HG03439 (cell line): ENCODE results near the gene IL19.
"Not testable (repeated sequence)": the region's sequence is repeated elsewhere in the genome, so short reads cannot be mapped to it uniquely, and the experiment has no call there.

Experiments
- ATAC-seq: cut with Tn5 transposase; IDR thresholded peaks from one replicate; pipeline ENCODE4 v1.9.1; 2021; ENCODE audit warnings: mild to moderate bottlenecking, moderate library complexity; ENCODE audit not compliant: unreplicated experiment

IL19 gene

DNA sequence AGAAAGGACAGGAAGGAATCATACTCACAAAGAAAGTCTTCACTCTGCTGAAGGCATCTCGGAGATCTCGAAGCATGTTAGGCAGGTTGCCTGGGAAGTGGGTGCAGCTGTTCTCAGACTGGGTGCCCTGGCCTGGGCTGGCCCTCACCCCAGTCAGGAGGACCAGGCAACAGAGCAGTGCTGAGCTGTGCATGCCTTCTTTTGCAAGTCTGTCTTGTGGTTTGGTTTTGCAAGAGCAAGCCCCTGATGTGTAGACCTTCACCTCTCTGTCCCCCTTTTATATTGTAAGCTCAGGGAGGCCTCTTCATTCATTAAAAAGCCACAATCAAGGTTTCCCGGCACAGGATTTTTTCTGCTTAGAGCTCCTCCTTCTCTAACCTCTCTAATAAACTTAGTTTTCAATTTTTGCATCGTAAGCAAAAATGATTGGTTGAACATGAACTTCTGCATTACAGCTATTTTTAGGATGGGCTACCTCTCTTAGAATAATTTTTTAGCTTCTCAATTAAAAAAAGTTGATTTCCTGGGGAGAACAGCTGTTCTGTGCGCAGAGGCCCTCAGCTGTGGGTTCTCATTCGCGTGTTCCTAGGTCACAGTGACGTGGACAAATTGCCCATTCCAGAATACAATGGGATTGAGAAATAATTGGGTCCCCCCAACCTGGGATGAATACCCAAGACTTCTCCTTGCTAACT is 1.8 kb downstream of the IL19 start, which contains the start of gene IL10:
IL10 (minus strand) TSS at position 252 of the 695 bp plus-strand sequence; CDS start at position 193, 59 bp downstream.
- no peak for ATAC-seq

DNA sequence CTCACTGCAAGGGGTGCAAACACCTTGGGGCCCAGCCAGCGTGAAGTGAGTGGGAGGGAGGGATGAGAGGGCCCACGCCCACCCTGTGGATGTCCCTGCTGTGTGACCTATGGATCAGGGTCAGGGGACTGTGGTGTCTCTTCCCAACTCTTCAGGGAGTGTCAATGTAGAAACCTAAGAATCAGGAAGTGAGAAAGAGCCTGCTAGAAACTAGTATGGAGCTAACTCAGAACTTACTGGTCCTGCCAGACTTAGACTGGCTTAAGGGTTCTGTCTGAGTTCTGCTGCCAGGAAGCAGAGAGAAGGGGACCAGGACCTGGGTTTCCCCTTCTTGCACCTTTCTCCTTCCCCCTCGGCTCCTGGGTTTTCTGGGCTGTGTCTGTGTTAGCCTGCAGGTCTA is 3.5 kb downstream of the IL19 start:
- no peak for ATAC-seq

DNA sequence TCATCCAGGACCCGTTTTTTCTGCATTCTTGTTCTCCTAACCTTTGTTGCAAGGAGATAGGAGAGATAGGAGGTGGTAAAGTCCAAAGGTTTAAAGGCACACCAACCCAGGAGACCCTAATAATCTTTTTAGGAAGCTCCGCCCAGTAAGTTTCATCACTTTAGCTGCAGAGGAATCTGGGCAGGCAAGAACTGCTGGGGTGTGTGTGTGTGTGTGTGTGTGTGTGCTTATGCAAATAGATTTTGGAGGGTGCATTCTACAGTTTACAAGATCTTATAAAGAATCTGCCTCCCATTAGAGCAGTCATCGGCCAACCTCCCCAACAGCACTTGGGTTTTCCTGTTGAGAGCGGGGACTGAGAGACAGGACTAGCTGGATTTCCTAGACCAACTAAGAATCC is 5.7 kb downstream of the IL19 start:
- ATAC-seq: no peak

DNA sequence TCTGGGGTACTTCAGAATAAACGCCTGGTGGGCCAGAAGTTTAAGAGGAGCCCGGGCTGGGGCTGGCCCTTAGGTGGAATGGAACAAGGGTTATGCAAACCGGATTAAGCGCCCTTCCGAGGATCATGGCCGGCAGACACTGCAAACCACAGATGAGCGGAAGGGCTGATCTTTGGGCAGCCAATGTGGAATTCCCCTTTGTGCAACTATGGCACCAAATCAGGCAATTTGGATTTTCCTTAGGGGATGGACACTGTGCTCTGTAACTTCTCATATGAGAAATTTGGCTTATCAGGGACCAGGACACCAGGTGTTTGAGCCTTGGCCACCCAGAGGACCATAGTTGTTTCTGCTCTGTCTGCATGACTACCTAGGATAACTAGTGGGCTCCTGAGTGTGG is 7.5 kb downstream of the IL19 start:
- ATAC-seq: no peak

DNA sequence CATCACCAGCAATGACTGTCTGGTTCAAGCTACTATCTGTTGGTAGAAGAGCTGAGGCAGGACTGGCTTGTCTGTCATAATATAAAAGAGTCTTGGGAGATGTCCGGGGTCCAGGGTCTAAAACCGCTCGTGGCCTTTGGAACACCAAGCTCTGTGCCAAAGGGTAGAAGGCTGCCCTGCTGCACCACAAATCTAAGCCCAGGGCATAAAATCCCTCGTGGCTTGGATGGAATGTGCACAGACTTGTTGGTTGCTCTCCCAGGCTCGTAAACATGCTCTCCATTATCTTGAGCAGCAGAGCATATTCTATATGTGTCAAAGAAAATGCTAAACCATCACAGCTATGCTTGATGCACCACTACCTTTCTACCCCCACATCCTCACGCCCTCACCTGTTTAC is 8.3 kb downstream of the IL19 start:
- ATAC-seq: not testable (repeated sequence)

DNA sequence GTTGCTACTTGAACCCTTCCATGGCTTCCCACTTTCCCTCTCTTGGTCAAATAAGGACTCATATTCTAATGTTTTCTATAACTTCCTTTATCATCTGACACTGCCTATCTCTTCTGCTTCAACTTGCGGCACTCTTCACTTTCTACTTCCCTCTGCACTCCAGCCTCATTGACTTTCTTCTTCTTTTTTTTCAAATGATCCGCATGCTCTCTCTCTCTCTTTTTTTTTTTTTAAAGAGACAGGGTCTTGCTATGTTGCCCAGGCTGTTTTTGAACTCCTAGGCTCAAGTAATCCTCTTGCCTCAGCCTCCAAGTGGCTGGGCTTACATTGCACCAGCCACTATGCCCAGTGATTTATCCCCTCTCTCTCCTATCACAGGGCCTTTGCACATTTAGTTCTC is 9.1 kb downstream of the IL19 start:
- ATAC-seq: no peak

DNA sequence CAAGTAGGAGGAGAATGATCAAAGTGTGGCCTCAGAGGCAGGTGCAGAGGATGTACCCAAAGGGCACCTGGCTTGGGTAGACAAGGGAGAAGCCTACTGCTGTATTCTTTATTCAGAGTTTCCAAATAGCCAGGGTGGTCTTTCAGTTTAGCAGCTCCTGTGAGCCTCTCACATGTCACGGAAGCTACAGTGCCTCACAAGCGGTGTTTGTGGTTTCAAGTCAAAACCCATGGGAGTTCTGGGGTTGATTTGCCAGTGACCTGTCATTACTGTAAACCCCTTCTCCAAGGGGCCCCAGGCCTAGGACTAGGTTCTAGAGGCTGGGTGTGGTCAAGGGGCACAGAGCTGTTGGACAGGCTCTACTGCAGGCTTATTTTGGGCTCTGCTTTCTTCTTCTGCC is 11.9 kb downstream of the IL19 start:
- ATAC-seq: peak; percentile 57

DNA sequence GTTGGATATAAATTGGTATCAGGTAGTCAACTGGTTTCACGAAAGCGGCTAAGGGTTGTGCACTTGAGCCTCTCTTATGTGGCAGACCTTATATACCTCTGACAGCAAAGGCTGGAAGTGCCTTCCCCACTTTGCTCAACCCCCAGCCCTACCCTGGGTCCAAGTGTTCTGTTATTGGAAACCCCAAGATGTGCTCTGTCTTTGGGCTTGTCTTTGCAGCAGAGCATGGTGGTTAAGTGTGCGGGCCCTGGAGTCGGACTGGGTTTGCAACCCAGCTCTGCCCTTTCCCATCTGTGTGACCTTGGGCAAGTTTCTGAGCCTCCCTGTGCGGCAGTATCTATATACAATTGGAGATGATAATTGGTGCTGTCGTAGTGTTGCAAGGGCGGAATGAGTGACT is 12.9 kb downstream of the IL19 start:
- ATAC-seq: no peak

DNA sequence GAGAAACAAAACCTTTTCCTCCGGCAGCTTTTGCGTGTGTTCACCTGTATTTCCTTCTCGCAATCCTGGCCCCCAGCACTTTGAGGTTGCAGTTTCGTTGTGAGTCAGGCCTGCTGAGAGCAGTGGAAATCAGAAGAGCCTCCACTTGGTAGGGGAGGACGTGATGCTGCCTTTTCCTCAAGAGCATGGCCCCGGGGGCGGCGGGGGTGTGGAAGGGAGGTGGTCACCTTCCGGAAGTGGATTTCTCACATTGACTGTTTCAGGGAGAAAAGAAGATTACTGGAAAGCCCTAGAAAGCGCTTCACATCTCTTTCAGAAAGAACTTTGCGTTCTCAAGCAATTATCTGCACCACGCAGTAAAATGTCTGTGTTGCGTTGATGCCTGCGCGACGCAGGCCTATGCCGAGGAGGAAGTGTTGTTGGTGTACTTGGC is 13.9 kb downstream of the IL19 start:
- ATAC-seq: peak; percentile 55

DNA sequence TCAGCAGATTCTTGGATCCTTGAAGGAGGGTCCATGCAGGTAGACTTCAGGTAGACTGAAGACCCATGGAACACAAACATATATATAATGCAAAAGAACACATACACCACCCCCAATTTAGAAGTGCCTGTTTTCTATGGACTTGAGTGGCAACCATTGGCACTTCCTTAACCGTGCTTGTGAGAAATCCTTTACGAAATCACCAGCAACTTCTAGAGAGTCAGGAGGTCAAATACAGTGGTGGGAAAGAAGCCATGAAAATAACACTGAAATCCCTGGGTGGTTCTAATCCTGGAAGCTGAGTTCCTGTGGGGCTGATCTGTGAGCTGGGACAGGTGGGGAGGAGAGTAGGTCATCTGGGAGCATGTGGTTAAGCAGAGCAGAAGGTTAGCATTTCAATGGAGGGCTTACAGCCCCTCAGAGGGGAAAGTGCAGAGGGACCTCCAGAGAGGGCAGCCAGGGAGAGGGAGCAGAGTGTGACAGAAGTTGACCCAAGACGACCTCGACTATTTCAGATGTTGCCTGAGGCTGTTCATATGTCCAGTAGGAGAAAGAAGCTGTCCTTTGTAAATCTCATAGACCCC is 14.7 kb downstream of the IL19 start:
- no peak for ATAC-seq

DNA sequence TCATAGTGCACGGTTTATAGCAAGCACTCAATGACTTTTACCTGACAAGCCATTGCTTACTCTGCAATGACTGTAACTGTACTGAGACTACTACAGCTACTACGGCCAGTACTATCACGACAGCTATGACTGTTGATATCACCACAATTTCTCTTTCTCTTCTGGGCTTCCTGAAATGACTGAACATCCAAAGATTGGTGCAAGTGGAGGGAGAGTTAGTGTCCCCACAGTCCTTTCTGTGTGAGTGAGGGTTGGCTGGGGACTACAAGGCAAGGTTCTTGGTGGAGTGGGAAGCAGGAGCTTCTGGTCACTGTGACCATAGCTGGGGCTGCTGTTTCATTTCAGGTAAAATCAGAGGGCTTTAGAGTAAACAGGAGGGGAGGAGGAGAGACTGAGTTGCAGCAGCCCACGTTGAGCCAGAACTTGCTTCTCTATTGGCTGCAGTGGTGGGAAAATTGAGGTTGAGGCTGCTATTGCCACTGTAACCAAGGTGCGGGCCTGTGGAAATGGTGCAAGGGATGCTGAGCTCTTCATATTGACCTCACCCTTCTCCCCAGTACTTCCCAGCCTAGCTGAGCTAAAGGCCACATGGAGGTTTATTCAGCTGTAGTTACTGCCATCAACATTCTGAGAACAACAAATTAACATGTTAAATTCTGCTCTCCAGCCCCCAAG is 15.8 kb downstream of the IL19 start:
- no peak for ATAC-seq

DNA sequence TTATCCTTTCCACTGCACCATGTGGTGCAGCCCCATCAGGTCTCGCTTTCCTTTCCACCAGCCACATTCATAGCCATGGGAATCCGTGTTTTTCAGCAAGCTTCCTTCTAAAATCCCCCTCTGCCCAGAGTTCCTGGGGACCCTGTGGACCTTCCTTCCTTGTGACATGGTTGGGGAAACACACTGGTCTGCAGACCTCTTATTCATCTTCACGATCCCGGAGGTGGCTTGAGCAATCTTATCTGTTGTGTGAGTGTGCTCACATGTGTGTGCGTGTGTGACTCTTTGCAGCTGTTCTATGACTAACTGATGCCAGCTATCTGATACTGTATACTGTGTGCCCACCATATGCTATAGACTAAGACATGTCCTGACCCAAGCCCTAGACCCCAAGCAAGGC is 17.3 kb downstream of the IL19 start:
- no peak for ATAC-seq

DNA sequence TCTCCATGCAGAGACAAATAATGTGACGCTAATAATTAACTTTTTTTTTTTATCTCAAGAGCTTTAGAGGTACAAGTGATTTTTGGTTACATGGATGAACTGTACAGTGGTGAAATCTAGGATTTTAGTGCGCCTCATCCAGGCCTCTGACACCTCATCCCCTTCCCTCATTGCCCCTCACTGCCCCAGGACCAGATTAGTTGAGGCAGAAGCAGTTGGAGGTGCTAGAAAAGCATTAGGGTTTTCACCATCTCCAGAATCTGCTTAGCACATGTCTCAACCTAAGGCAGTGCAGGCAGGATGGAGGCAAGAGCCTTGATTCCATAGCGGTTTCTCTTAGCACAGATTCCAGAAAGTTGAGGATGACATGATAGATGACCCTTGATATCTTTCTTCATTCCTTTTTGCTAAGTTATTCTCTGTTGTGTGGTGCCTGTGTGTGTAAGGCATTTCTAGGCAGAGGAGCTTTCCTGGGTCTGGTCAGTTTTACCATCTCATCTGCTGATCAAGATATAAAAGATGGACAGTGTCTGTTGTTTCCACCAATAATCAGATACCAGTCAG is 18.0 kb downstream of the IL19 start:
- ATAC-seq: no peak

DNA sequence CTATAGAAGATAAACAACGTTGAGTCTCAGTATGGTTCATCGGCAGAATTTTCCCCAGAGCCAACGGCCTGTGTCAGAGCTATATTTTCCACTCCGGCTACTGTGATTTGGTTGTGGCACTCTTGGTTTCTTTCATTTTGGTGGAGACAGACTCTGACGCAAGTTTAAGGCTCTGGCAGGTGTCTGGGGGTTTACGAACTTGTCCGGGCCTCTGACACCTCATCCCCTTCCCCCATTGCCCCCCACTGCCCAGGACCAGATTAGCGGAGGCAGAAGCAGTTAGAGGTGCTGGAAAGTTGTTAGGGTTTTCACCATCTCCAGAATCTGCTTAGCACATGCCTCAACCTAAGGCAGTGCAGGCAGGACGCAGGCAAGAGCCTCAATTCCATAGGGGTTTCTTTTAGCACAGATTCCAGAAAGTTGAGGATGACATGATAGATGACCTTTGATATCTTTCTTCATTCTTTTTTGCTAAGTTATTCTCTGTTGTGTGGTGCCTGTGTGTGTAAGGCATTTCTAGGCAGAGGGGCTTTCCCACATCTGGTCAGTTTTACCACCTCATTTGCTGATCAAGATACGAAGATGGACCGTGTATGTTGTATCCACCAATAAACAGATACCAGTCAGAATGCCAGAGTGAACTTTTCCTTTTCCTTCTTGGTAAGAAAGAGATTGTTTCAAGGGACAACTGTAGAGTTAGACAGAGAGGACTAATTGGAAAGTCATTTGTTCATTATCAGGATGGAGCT is 20.1 kb downstream of the IL19 start:
- ATAC-seq: peak; percentile 28

DNA sequence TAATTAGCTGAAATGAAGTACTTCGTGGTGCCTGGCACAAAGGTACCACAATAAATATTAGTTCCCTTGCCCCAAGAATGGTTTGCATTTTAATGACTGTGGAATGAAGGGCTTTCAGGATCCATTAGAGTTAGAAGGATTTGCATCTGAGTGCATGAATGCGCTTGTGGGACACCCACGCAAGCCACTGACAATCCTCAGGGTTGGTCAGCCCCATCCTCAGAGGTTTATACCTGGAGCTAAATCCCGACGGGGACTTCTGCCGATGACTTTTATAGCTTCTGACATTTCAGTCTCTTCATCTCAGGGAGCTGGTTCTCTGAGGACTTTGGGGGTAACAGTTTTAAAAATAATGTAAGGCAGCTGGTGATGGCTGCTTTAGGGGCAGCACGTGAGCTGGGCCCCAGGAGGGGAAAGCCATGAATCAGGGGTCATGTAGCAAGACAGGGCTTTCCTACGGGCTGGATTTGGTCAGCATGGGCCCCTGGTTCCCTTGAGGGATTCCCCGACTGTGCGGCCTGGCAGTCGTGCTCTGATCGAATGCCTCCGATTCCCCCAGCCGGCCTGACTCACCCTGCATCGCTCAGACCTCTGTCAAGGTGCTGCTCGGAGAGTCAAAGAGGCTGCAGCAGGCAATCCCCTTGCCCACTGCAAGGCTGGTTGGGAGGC is 22.5 kb downstream of the IL19 start:
- peak; percentile 41 for ATAC-seq

DNA sequence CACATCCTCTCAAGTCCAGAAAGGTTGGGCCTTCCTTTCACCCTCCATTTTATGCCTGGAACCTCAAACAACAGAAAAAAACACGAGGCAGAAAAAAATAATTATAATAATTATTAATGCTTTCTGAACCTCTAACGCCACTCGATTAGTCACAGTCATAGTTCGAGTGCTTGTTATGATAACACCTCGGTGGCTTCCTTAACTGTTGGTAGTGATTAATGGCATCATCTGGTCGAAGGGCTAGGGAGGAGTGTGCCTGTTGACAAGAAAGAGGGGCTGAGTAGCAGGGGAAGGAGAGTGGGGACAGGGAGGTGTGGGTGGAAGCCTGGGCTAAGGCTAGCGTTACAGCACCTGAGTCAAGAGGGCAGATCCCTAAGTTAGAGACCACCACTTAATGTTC is 23.0 kb downstream of the IL19 start:
- ATAC-seq: no peak

DNA sequence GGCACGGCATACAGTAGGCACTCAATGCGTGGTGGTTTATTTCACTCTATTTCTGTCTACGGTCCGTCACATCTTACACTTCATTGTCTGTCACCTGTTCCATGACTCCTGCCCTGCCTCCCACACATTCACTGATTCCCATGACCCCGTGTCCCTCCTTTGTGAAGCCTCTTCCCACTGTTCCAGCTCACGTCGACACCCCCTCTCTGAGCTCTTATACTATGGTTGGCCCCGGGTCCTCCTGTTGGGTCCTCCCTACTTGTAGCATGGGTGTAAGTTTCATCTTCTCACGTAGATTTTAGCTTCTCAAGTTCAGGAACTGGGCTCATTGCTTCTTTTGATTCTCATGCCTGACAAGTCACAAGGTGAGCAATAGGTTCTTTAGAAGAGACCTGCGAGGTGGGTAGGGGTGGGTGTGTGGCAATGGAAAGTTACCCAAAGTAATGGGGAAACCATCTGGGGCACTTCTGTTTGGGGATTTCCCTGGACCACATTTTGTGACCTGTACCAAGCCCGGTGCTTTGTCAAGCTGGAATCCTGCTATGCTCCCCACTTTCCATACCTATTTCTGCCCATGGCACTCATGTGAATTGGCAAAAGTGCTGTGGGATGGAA is 23.8 kb downstream of the IL19 start:
- ATAC-seq: no peak

DNA sequence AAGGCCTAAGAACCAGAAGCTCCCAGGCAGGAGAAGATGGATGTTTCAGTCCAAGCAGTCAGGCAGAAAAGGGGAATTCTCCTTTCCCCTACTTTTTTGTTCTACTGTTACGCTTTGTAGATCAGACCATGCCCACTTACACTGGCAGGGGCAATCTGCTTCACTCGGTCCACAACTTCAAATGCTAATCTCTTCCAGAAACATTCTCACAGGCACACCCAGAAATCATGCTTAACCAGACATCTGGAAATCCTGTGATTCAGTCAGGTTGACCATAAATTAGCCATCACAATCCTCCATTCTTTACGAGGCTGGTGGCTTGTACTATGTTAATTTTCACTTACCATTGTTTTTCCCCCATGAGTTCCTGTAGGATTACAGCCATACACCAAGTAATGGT is 25.5 kb downstream of the IL19 start:
- ATAC-seq: no peak

DNA sequence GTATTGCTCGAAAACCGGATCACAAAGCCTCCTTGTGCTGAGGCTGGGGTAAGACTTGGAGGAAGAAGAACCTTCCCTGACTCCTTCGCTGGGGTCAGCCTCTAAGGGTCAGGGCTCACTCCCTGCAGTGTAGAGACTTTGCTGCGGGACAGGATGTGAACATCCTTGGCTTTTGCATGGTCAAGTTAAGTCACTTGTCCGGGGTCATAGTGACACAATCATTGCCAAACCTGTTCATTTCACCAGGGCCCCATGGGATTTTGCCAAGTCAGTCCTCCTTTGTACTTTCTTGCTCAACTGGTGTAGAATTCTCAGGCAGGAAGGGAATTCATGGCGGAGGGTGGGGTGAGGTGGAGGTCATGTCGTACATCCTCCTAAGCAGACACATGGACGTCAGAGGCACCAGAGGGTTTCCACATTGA is 26.4 kb downstream of the IL19 start:
- ATAC-seq: no peak
